Keratinocyte (primary cell): Measurements from ENCODE around the gene ALK. TPM values are rescaled to one million over a fixed set of nuclear protein-coding genes. Genes with fewer than 3 reads are reported as not detected.

Experiments
- DNase-seq: peaks from one replicate; pipeline ENCODE4 v3.0.0-alpha.2; 2011; ENCODE audit warnings: low read depth, missing footprints, low spot score
- FAIRE-seq: peaks from 2 replicates; lab custom pipeline; 2011; peaks lifted over from hg19 to GRCh38; lab: Jason Lieb, UNC
- H2AFZ ChIP-seq: 2 replicates; pipeline ENCODE4 v1.6.0; 2012; ENCODE audit warnings: low read length, control low read depth, inconsistent platforms; ENCODE audit not compliant: control insufficient read depth
- H3K27ac ChIP-seq: 2 replicates; pipeline ENCODE4 v1.5.1; 2011; ENCODE audit warnings: low read length; ENCODE audit not compliant: control insufficient read depth, insufficient read depth
- H3K27me3 ChIP-seq: 3 replicates; pipeline ENCODE4 v1.6.0; 2011; ENCODE audit warnings: low read length; ENCODE audit not compliant: control insufficient read depth, insufficient read depth; ENCODE audit errors: extremely low read depth
- H3K36me3 ChIP-seq, 2 experiments: 2 replicates in 1 of 2; 3 replicates in 1 of 2; pipeline ENCODE4 v1.5.1; 2011; ENCODE audit warnings: low read length in 2 of 2, mild to moderate bottlenecking in 1 of 2; ENCODE audit not compliant: control insufficient read depth in 2 of 2, insufficient read depth in 2 of 2; ENCODE audit errors: extremely low read depth in 1 of 2
- H3K4me1 ChIP-seq: 3 replicates; pipeline ENCODE4 v1.5.1; 2011; ENCODE audit warnings: low read length; ENCODE audit not compliant: control insufficient read depth, insufficient read depth; ENCODE audit errors: extremely low read depth
- H3K4me2 ChIP-seq: 3 replicates; pipeline ENCODE4 v1.6.0; 2011; ENCODE audit warnings: low read depth, low read length; ENCODE audit not compliant: control insufficient read depth, insufficient read depth; ENCODE audit errors: extremely low read depth
- H3K4me3 ChIP-seq, 3 experiments: fragments of 200-600 bp in 1 of 3; sonication (generic) in 1 of 3; 2 replicates in 2 of 3; 3 replicates in 1 of 3; pipeline ENCODE4 v1.5.1; 2011 to 2016; ENCODE audit warnings: low read length in 3 of 3, mild to moderate bottlenecking in 3 of 3, control low read depth in 2 of 3, inconsistent platforms in 1 of 3, low read depth in 1 of 3, mixed read lengths in 1 of 3, mixed run types in 1 of 3, moderate library complexity in 1 of 3; ENCODE audit not compliant: control insufficient read depth in 2 of 3, insufficient read depth in 2 of 3; ENCODE audit errors: extremely low read depth in 1 of 3
- H3K79me2 ChIP-seq: 2 replicates; pipeline ENCODE4 v1.6.0; 2012; ENCODE audit warnings: low read length; ENCODE audit not compliant: control insufficient read depth, insufficient read depth
- H3K9ac ChIP-seq: 3 replicates; pipeline ENCODE4 v1.6.0; 2011; ENCODE audit warnings: low read length; ENCODE audit not compliant: control insufficient read depth, insufficient read depth; ENCODE audit errors: extremely low read depth
- H3K9me1 ChIP-seq: 3 replicates; pipeline ENCODE4 v1.6.0; 2011; ENCODE audit warnings: low read length; ENCODE audit not compliant: control insufficient read depth, insufficient read depth; ENCODE audit errors: extremely low read depth
- H3K9me3 ChIP-seq: 2 replicates; pipeline ENCODE4 v1.5.1; 2012; ENCODE audit warnings: low read depth, low read length; ENCODE audit not compliant: control insufficient read depth
- H4K20me1 ChIP-seq: 3 replicates; pipeline ENCODE4 v1.6.0; 2011; ENCODE audit warnings: low read length; ENCODE audit not compliant: control insufficient read depth, insufficient read depth; ENCODE audit errors: extremely low read depth
- EZH2 ChIP-seq: IDR thresholded peaks from one replicate; pipeline ENCODE4 v1.6.1; 2012; ENCODE audit warnings: inconsistent platforms, mild to moderate bottlenecking, low read length, moderate library complexity
- dilution Hi-C: fragments of 300-500 bp; cut with MboI; formaldehyde crosslinking; loops from one replicate; pipeline ENCODE4 v1.7.0; 2020; ENCODE audit warnings: low sequenced_read_pairs; ENCODE audit not compliant: extremely low pct_ligation_motif_present
- polyA plus RNA-seq, 5 experiments: library from polyadenylated mRNA; depleted of rRNA in 3 of 5; stranded (reverse) in 3 of 5; stranded (forward) in 1 of 5; unstranded in 1 of 5; fragments of >200 nt; gene quantifications; 1 replicate in 1 of 5; 2 replicates in 3 of 5; 3 replicates in 1 of 5; pipeline versions ENCODE4 v1.2.1 to v1.2.3, GENCODE V29; 2011 to 2012; ENCODE audit warnings: missing spikeins in 2 of 5, low read depth in 1 of 5, low replicate concordance in 1 of 5
- TF ChIP-seq, protein P1 (sequence below), 3 experiments: IDR thresholded peaks in 1 of 3; conservative IDR thresholded peaks in 1 of 3; optimal IDR thresholded peaks in 1 of 3; 2 replicates in 2 of 3; 3 replicates in 1 of 3; pipeline versions ENCODE3 to v1.5.1; 2011; ENCODE audit warnings: low read length in 3 of 3, mild to moderate bottlenecking in 3 of 3, moderate library complexity in 2 of 3, control low read depth in 1 of 3, inconsistent platforms in 1 of 3; ENCODE audit not compliant: insufficient read depth in 2 of 3; ENCODE audit errors: extremely low read depth in 1 of 3

Gene ALK
- polyA plus RNA-seq, 1 donor (not counting 4 experiments of a cell fraction or from before 2014, with no cell fraction given) = not detected

DNA sequence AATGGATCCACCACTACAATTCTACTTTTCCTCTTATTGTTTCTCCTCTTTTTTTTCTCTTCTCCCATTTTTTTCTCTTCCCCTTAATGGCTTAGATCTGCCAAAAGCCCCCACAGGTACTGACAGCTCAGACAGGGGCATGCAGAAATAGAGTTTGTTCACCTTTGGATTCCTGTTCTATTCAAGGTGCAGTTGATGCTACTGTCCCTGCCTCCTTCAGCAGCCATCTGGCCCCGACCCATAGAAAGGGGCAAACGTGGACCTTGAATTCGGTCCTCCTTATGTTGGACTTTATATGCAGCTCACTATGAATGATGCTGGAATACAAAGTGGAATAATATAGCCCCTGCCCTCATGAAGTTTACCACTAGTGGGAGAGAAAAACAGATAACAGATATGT is 27.7 kb upstream of the ALK start:
- FAIRE-seq = no peak
- no peaks in the 10 kb centered on the region for H3K36me3 ChIP-seq

DNA sequence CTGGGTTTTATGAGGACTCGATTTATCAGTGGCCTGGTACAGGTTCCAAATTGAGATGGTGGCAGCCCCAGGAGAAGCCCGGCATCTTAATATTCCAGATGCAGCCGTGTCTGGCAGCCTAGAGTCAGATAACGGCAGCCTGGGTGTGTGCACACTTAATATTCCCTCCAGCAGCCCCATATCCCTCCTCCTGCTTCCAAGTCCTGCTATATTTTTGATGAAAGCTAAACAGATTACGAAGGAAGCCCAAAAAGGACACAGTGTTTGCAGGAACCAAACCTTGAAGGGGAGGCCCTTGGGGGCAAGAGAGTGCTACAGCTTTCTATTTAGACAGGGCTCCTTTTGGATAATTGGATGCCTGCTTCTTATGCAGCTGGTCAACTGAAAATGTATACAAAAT is 25.1 kb upstream of the ALK start:
- H3K4me2 ChIP-seq = no peak overlapping the region
- no peak overlapping the region for H3K9ac ChIP-seq
- H3K36me3 ChIP-seq = no peaks in the 10 kb centered on the region
- DNase-seq (no peak), FAIRE-seq (no peak)
- no peaks in the 10 kb centered on the region for H4K20me1 ChIP-seq
- no peak overlapping the region for H3K27ac ChIP-seq
- H3K4me3 ChIP-seq = no peak overlapping the region
- no peaks in the 10 kb centered on the region for H3K9me1 ChIP-seq
- dilution Hi-C loops = no loop called here
- H3K79me2 ChIP-seq = no peaks in the 10 kb centered on the region
- no peaks in the 10 kb centered on the region for H3K4me1 ChIP-seq
- H3K9me3 ChIP-seq = no peaks in the 10 kb centered on the region
- H2AFZ ChIP-seq = no peak overlapping the region
- H3K27me3 ChIP-seq = no peaks in the 10 kb centered on the region
- TF ChIP-seq, protein P1, sequence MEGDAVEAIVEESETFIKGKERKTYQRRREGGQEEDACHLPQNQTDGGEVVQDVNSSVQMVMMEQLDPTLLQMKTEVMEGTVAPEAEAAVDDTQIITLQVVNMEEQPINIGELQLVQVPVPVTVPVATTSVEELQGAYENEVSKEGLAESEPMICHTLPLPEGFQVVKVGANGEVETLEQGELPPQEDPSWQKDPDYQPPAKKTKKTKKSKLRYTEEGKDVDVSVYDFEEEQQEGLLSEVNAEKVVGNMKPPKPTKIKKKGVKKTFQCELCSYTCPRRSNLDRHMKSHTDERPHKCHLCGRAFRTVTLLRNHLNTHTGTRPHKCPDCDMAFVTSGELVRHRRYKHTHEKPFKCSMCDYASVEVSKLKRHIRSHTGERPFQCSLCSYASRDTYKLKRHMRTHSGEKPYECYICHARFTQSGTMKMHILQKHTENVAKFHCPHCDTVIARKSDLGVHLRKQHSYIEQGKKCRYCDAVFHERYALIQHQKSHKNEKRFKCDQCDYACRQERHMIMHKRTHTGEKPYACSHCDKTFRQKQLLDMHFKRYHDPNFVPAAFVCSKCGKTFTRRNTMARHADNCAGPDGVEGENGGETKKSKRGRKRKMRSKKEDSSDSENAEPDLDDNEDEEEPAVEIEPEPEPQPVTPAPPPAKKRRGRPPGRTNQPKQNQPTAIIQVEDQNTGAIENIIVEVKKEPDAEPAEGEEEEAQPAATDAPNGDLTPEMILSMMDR (optimal IDR thresholded peaks at IDR 0.05 in 1 of 3, IDR thresholded peaks at IDR 0.05 in 1 of 3, conservative IDR thresholded peaks at IDR 0.05 in 1 of 3; ENCODE audit: extremely low read depth in 1 of 3, insufficient read depth in 2 of 3, low read length in 3 of 3) = no peak
- no peak for TF ChIP-seq EZH2

More for the DNA sequence above, 27.7 kb upstream of the ALK start:
- Histone ChIP-seq H3K9me1 (no peaks in the 10 kb centered on the region), H3K27me3 (no peaks in the 10 kb centered on the region), H3K9ac (no peak overlapping the region), H3K4me1 (peaks cover 3% of the 10 kb centered on the region), H4K20me1 (no peaks in the 10 kb centered on the region), H3K4me3 (no peak overlapping the region), H2AFZ (no peak overlapping the region), H3K79me2 (no peaks in the 10 kb centered on the region), H3K4me2 (no peak overlapping the region), H3K9me3 (no peaks in the 10 kb centered on the region), H3K27ac (no peak overlapping the region)
- dilution Hi-C loops = no loop called here
- TF ChIP-seq, protein P1 (optimal IDR thresholded peaks at IDR 0.05 in 1 of 3, IDR thresholded peaks at IDR 0.05 in 1 of 3, conservative IDR thresholded peaks at IDR 0.05 in 1 of 3; ENCODE audit: extremely low read depth in 1 of 3, insufficient read depth in 2 of 3, low read length in 3 of 3) = no peak
- TF ChIP-seq EZH2 = no peak
- no peak for DNase-seq
